GM06990 (cell line): Measurements from ENCODE around the gene AFP.

Experiments
- DNase-seq: peaks from one replicate; pipeline ENCODE4 v3.0.0-alpha.2; 2011; ENCODE audit not compliant: insufficient read length; ENCODE audit errors: extremely low read depth
- H3K27me3 ChIP-seq: replicated peaks from 2 replicates; pipeline ENCODE4 v1.6.0; 2011; ENCODE audit warnings: low read length; ENCODE audit not compliant: control insufficient read depth, insufficient read depth
- H3K36me3 ChIP-seq: 2 replicates; pipeline ENCODE4 v1.5.1; 2011; ENCODE audit warnings: low read length; ENCODE audit not compliant: control insufficient read depth, insufficient read depth
- H3K4me3 ChIP-seq: replicated peaks from 2 replicates; pipeline ENCODE4 v1.5.1; 2011; ENCODE audit warnings: low read depth, mild to moderate bottlenecking, control low read depth, low read length
- TF ChIP-seq, protein P1 (sequence below): IDR thresholded peaks from 2 replicates; pipeline ENCODE4 v1.5.1; 2011; ENCODE audit warnings: low read length, control low read depth, mild to moderate bottlenecking, inconsistent platforms; ENCODE audit not compliant: insufficient read depth, poor library complexity, severe bottlenecking

Gene AFP

DNA sequence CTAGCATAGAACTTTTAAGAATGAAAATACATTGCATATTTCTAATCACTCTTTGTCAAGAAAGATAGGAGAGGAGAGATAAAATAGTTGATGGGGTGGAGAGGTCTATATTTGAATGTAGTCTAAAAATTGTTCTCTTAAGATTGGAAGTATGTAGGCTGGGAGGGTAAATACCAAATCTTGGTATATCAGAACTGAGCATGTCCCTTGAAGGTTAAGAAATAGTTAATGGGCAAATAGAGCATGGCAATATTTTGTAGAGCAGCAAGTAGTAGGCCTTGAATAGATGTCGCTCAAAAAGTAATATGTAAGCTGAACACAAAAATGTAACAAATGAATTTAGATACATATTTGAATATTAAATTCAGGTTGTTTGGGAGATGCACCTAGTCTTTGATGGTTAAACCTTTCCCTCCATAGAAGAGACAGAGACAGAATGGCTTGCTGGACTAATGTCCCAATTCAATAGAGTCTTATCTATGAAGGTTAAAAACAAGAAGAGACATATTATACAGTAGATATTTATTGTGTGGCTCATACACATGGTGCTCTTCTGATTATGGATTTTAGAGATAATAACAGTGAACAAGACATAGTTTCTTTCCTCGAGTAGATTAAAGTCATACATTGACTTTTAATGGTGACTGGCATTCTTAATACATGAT lies 19.5 kb upstream of the AFP start:
- no peak overlapping the region for H3K4me3 ChIP-seq
- no peaks in the 10 kb centered on the region for H3K27me3 ChIP-seq
- TF ChIP-seq, protein P1, sequence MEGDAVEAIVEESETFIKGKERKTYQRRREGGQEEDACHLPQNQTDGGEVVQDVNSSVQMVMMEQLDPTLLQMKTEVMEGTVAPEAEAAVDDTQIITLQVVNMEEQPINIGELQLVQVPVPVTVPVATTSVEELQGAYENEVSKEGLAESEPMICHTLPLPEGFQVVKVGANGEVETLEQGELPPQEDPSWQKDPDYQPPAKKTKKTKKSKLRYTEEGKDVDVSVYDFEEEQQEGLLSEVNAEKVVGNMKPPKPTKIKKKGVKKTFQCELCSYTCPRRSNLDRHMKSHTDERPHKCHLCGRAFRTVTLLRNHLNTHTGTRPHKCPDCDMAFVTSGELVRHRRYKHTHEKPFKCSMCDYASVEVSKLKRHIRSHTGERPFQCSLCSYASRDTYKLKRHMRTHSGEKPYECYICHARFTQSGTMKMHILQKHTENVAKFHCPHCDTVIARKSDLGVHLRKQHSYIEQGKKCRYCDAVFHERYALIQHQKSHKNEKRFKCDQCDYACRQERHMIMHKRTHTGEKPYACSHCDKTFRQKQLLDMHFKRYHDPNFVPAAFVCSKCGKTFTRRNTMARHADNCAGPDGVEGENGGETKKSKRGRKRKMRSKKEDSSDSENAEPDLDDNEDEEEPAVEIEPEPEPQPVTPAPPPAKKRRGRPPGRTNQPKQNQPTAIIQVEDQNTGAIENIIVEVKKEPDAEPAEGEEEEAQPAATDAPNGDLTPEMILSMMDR = no peak
- no peak for DNase-seq
- H3K36me3 ChIP-seq = no peaks in the 10 kb centered on the region

GRCh38 chr4:73417342-73417741 lies 18.7 kb upstream of the AFP start:
- H3K27me3 ChIP-seq = no peaks in the 10 kb centered on the region
- H3K36me3 ChIP-seq = no peaks in the 10 kb centered on the region
- H3K4me3 ChIP-seq = no peak overlapping the region
- TF ChIP-seq, protein P1 = no peak
- DNase-seq = no peak

- no peak for DNase-seq
- TF ChIP-seq, protein P1 = no peak
- H3K27me3 ChIP-seq = no peaks in the 10 kb centered on the region
- no peaks in the 10 kb centered on the region for H3K36me3 ChIP-seq
- H3K4me3 ChIP-seq = no peak overlapping the region
These were observed 18.0 kb upstream of the AFP start for GRCh38 chr4:73417973-73418372.

DNA sequence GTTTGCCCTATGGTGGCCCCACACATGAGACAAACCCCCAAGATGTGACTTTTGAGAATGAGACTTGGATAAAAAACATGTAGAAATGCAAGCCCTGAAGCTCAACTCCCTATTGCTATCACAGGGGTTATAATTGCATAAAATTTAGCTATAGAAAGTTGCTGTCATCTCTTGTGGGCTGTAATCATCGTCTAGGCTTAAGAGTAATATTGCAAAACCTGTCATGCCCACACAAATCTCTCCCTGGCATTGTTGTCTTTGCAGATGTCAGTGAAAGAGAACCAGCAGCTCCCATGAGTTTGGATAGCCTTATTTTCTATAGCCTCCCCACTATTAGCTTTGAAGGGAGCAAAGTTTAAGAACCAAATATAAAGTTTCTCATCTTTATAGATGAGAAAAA lies 17.3 kb upstream of the AFP start:
- no peak overlapping the region for H3K4me3 ChIP-seq
- TF ChIP-seq, protein P1 = no peak

GRCh38 chr4:73419106-73420038 lies 16.6 kb upstream of the AFP start:
- H3K27me3 ChIP-seq = no peaks in the 10 kb centered on the region
- DNase-seq = no peak

More for the DNA sequence above, 17.3 kb upstream of the AFP start:
- Histone ChIP-seq H3K36me3 (no peaks in the 10 kb centered on the region), H3K27me3 (no peaks in the 10 kb centered on the region)
- no peak for DNase-seq

More at GRCh38 chr4:73419106-73420038, 16.6 kb upstream of the AFP start:
- Histone ChIP-seq H3K36me3 (no peaks in the 10 kb centered on the region), H3K4me3 (no peak overlapping the region)
- TF ChIP-seq, protein P1 = no peak
